Measurements from ENCODE around the gene CCDC169. TPM values are rescaled to one million over a fixed set of nuclear protein-coding genes. Genes with fewer than 3 reads are reported as not detected.

CCDC169 gene
- total and polyA plus RNA-seq, 2 of the 13 experiments (the other 11 are each of a cell fraction or from before 2014, with no cell fraction given): 0.25 to 0.33 TPM

- Histone ChIP-seq H3K9ac (ENCODE audit: insufficient read depth, low read depth, low read length) (no peak overlapping the region), H4K20me1 (ENCODE audit: insufficient read depth, low read length) (no peaks in the 10 kb centered on the region), H3K27me3 (ENCODE audit: control insufficient read depth in 1 of 2, insufficient read depth in 2 of 2, low read length in 2 of 2) (no peaks in the 10 kb centered on the region; a peak in 1 of 5 replicates), H3K4me2 (ENCODE audit: low read depth, low read length) (no peak overlapping the region), H3K27ac (ENCODE audit: extremely low read length, insufficient read depth, low read length) (no peak overlapping the region), H3K4me3 (replicated peaks in 1 of 3; ENCODE audit: insufficient read depth in 1 of 3, low read depth in 2 of 3, low read length in 3 of 3) (no peak overlapping the region), H2AFZ (ENCODE audit: low read length) (no peak overlapping the region), H3K9me3 (ENCODE audit: low read length) (no peaks in the 10 kb centered on the region), H3K79me2 (ENCODE audit: insufficient read depth, low read length) (no peaks in the 10 kb centered on the region), H3K4me1 (ENCODE audit: insufficient read depth, low read length) (no peaks in the 10 kb centered on the region), H3K36me3 (replicated peaks in 1 of 2; ENCODE audit: control insufficient read depth in 1 of 2, insufficient read depth in 2 of 2, low read length in 2 of 2) (no peaks in the 10 kb centered on the region)
- ATAC-seq (no peak), FAIRE-seq (no peak), DNase-seq (ENCODE audit: low spot score) (no peak)
- TF ChIP-seq ATF5 (CRISPR knock-in tag; IDR thresholded peaks at IDR 0.05; ENCODE audit: low read depth) (no peak), KAT7 (CRISPR knock-in tag; IDR thresholded peaks at IDR 0.05; ENCODE audit: borderline replicate concordance) (no peak), TBX3 (IDR thresholded peaks at IDR 0.05; ENCODE audit: borderline replicate concordance) (no peak), ZFP82 (CRISPR knock-in tag; IDR thresholded peaks at IDR 0.05; ENCODE audit: borderline replicate concordance) (no peak), JUN (CRISPR knock-in tag; IDR thresholded peaks at IDR 0.05) (no peak), GABPB1 (CRISPR knock-in tag; IDR thresholded peaks at IDR 0.05) (no peak), ZNF264 (CRISPR knock-in tag; IDR thresholded peaks at IDR 0.05) (no peak), ZNF746 (CRISPR knock-in tag; IDR thresholded peaks at IDR 0.05) (no peak), POGK (CRISPR knock-in tag; conservative IDR thresholded peaks at IDR 0.05) (no peak), ZNF574 (CRISPR knock-in tag; IDR thresholded peaks at IDR 0.05) (no peak), POLR2AphosphoS2 (IDR thresholded peaks at IDR 0.05; ENCODE audit: low read depth, low read length) (no peak), MEIS1 (CRISPR knock-in tag; IDR thresholded peaks at IDR 0.05; ENCODE audit: borderline replicate concordance) (no peak)
- TF ChIP-seq, protein P1, sequence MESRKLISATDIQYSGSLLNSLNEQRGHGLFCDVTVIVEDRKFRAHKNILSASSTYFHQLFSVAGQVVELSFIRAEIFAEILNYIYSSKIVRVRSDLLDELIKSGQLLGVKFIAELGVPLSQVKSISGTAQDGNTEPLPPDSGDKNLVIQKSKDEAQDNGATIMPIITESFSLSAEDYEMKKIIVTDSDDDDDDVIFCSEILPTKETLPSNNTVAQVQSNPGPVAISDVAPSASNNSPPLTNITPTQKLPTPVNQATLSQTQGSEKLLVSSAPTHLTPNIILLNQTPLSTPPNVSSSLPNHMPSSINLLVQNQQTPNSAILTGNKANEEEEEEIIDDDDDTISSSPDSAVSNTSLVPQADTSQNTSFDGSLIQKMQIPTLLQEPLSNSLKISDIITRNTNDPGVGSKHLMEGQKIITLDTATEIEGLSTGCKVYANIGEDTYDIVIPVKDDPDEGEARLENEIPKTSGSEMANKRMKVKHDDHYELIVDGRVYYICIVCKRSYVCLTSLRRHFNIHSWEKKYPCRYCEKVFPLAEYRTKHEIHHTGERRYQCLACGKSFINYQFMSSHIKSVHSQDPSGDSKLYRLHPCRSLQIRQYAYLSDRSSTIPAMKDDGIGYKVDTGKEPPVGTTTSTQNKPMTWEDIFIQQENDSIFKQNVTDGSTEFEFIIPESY (CRISPR knock-in tag; IDR thresholded peaks at IDR 0.05): no peak
- WGBS (ENCODE audit: low lambda C conversion rate): 0% methylated on average over 1 of the region's 1 CpG
- BruUV-seq (replicated peaks): no TSS peak
- ChIA-PET CTCF (ENCODE audit: low intra/inter-chr PET ratio, low total read pairs) (no interaction called here), POLR2A (no interaction called here)
- intact Hi-C loops (cut with micrococcal nuclease; ENCODE audit: unreplicated experiment) (no loop called here), in situ Hi-C loops (cut with HindIII; ENCODE audit: extremely low pct_ligation_motif_present, low pct_unique_long_range_greater_than_20kb) (no loop called here)
Observed at GRCh38 chr13:36188441-36188840, 109.2 kb downstream of the CCDC169 start.
